Measurements from ENCODE around the gene PPP1R1A. TPM values are rescaled to one million over a fixed set of nuclear protein-coding genes. Genes with fewer than 3 reads are reported as not detected.

The PPP1R1A gene
- total RNA-seq, 1 experiment from 2014 or later = 110 TPM

- no peak for TF ChIP-seq CTCF (conservative IDR thresholded peaks at IDR 0.05; ENCODE audit: low read depth, low read length)
- no peak for TF ChIP-seq EZH2 (IDR thresholded peaks at IDR 0.05; ENCODE audit: borderline replicate concordance, low read depth, low read length, poor library complexity, severe bottlenecking)
- H3K27ac ChIP-seq (ENCODE audit: low read depth, low read length, poor library complexity, severe bottlenecking) = no peak overlapping the region
- H3K9me3 ChIP-seq (ENCODE audit: low read depth, low read length, poor library complexity, severe bottlenecking) = no peaks in the 10 kb centered on the region
- POLR2A ChIA-PET (ENCODE audit: low non-redundant PET) = no interaction called here
- intact Hi-C loops (cut with micrococcal nuclease; ENCODE audit: unreplicated experiment) = no loop called here
- H3K36me3 ChIP-seq (ENCODE audit: insufficient read depth, low read length, poor library complexity, severe bottlenecking) = no peaks in the 10 kb centered on the region
- no peaks in the 10 kb centered on the region for H3K27me3 ChIP-seq (replicated peaks; ENCODE audit: insufficient read depth, low read depth, low read length, poor library complexity)
- peaks cover 11% of the 10 kb centered on the region for H3K4me1 ChIP-seq (ENCODE audit: insufficient read depth, low read length, poor library complexity, severe bottlenecking)
- no TSS peak for BruUV-seq (replicated peaks)
- no peak overlapping the region for H3K4me3 ChIP-seq (ENCODE audit: low read depth, low read length, poor library complexity, severe bottlenecking)
- CTCF ChIA-PET = no interaction called here
- DNase-seq (ENCODE audit: low spot score) = no peak
These were observed 23.3 kb upstream of the PPP1R1A start for GRCh38 chr12:54611715-54612149.

- no peaks in the 10 kb centered on the region for H3K36me3 ChIP-seq (ENCODE audit: insufficient read depth, low read length, poor library complexity, severe bottlenecking)
- POLR2A ChIA-PET (ENCODE audit: low non-redundant PET) = interaction anchor here (0.6 kb wide), 1 partner anchor 98 kb away, joined by 3 read pairs; no protein-coding TSS in a partner anchor
- TF ChIP-seq EZH2 (IDR thresholded peaks at IDR 0.05; ENCODE audit: borderline replicate concordance, low read depth, low read length, poor library complexity, severe bottlenecking) (no peak), CTCF (conservative IDR thresholded peaks at IDR 0.05; ENCODE audit: low read depth, low read length) (no peak)
- no peaks in the 10 kb centered on the region for H3K9me3 ChIP-seq (ENCODE audit: low read depth, low read length, poor library complexity, severe bottlenecking)
- no peak for DNase-seq (ENCODE audit: low spot score)
- H3K27me3 ChIP-seq (replicated peaks; ENCODE audit: insufficient read depth, low read depth, low read length, poor library complexity) = no peaks in the 10 kb centered on the region
- no TSS peak for BruUV-seq (replicated peaks)
- H3K27ac ChIP-seq (ENCODE audit: low read depth, low read length, poor library complexity, severe bottlenecking) = no peak overlapping the region
- H3K4me1 ChIP-seq (ENCODE audit: insufficient read depth, low read length, poor library complexity, severe bottlenecking) = peaks cover 15% of the 10 kb centered on the region
- intact Hi-C loops (cut with micrococcal nuclease; ENCODE audit: unreplicated experiment) = no loop called here
- CTCF ChIA-PET = no interaction called here
- H3K4me3 ChIP-seq (ENCODE audit: low read depth, low read length, poor library complexity, severe bottlenecking) = no peak overlapping the region
These were observed 20.3 kb upstream of the PPP1R1A start for GRCh38 chr12:54608769-54609168.

- POLR2A ChIA-PET (ENCODE audit: low non-redundant PET) = interaction anchor here (0.5 kb wide), 1 partner anchor 15 kb away, joined by 3 read pairs; no protein-coding TSS in a partner anchor
- no peak for TF ChIP-seq EZH2 (IDR thresholded peaks at IDR 0.05; ENCODE audit: borderline replicate concordance, low read depth, low read length, poor library complexity, severe bottlenecking)
- TF ChIP-seq CTCF (conservative IDR thresholded peaks at IDR 0.05; ENCODE audit: low read depth, low read length) = no peak
- no peaks in the 10 kb centered on the region for H3K27me3 ChIP-seq (replicated peaks; ENCODE audit: insufficient read depth, low read depth, low read length, poor library complexity)
- intact Hi-C loops (cut with micrococcal nuclease; ENCODE audit: unreplicated experiment) = no loop called here
- H3K36me3 ChIP-seq (ENCODE audit: insufficient read depth, low read length, poor library complexity, severe bottlenecking) = no peaks in the 10 kb centered on the region
- no peaks in the 10 kb centered on the region for H3K9me3 ChIP-seq (ENCODE audit: low read depth, low read length, poor library complexity, severe bottlenecking)
- no peak overlapping the region for H3K4me3 ChIP-seq (ENCODE audit: low read depth, low read length, poor library complexity, severe bottlenecking)
- peak; percentile 26 for DNase-seq (ENCODE audit: low spot score)
- CTCF ChIA-PET = no interaction called here
- no peak overlapping the region for H3K27ac ChIP-seq (ENCODE audit: low read depth, low read length, poor library complexity, severe bottlenecking)
- BruUV-seq (replicated peaks) = no TSS peak
- H3K4me1 ChIP-seq (ENCODE audit: insufficient read depth, low read length, poor library complexity, severe bottlenecking) = peaks cover 21% of the 10 kb centered on the region
These were observed 19.7 kb upstream of the PPP1R1A start for GRCh38 chr12:54608156-54608555.
